Measurements from ENCODE around the gene DDAH1.

- no peak for TF ChIP-seq CTCF (IDR thresholded peaks at IDR 0.05)
- TF ChIP-seq POLR2A (IDR thresholded peaks at IDR 0.05), result no peak
- TF ChIP-seq EP300 (IDR thresholded peaks at IDR 0.05), result no peak
Measured at GRCh38 chr1:85448358-85448757, 16.6 kb downstream of the DDAH1 start.

Measured in gastroesophageal sphincter (tissue), 3 donors.